H4 (cell line): Measurements from ENCODE around the gene CTNNA1. TPM values are rescaled to one million over a fixed set of nuclear protein-coding genes. Genes with fewer than 3 reads are reported as not detected.

ENCODE experiments used
- DNase-seq: peaks from one replicate; pipeline ENCODE4 v3.0.0-alpha.2; 2015; ENCODE audit warnings: low spot score
- total RNA-seq: library from RNA; depleted of rRNA; stranded (reverse); fragments of >200 nt; shearing (Covaris generic); gene quantifications from 2 replicates; pipeline ENCODE4 v1.2.3, GENCODE V29; 2014

Gene CTNNA1
- total RNA-seq, 1 experiment from 2014 or later: 228 TPM

- DNase-seq: no peak
These were observed 211.5 kb downstream of the CTNNA1 start for GRCh38 chr5:138964647-138965201.

DNA sequence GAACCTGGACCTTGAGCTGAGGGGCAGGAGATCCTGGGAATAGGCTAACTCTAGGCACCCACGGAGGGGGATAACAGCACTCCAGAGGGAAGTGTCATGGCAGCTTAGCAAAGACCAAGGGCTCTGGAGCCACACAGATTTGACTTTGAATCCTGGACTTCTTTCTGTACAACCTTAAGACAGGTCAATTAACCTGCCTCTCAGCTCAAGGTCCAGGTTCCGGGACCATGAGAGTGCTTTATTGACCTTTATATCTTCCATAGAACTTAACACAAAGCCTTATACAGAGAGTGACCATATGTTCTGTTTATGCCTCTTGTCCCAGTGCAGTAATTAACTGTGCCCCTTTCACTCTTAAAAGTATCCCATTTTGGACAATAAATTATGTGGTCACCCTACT lies 212.4 kb downstream of the CTNNA1 start:
- DNase-seq: no peak

DNA sequence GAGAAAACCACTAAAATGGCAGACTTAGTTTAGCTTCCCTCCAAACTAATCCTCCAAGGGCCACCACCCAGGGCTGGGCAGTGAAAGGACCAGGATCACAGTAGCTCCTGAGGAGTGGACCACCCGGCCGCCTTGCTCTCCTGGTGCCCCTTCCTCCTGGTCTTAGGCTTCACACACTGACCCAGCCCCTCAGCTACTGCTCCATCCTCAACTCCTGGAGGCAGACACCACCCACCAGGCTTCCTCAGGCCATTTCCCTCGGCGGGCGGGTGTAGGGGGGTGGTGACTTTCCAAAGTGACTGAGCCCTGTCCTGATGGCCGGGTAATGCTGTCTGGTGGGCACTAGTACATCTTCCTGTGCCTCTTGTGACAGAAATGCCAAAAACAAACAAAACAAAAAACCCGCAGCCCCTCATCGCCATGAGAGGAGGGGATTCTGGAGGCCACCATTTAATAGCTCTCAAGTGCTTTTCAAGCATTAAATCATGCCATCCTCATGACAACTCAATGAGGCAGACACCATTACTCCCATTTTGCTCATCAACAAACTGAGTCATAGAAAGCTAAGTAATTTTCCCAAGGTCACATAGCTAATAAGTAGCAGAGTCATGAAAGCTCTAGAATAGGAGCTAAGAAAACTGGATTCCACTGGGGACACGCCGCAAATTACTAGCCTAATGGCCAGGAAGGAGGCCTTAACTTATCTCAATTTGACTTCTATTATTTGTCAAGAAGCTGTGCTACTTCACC lies 213.2 kb downstream of the CTNNA1 start:
- no peak for DNase-seq

- no peak for DNase-seq
These were observed 214.7 kb downstream of the CTNNA1 start for GRCh38 chr5:138967791-138968448.

DNA sequence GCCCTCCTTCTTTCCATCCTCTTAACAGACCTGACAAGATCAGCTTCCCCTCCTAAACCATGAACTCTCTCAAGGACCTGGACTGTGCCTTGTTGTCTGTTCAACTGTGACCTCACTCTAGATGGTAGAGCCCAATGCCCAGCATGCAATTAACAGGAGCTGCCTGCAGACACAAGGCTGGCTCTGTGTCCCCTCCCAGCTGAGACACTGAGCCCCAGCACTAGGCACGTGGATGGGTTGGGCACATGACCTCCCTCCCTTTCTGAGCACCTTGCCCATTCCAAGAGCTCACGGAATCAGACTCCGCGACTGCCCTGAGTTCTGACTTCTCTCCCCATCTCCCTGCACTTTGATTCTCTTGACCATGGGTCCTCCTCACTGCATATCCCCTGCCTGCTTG lies 215.4 kb downstream of the CTNNA1 start:
- no peak for DNase-seq

- no peak for DNase-seq
These were observed 216.2 kb downstream of the CTNNA1 start for GRCh38 chr5:138969323-138970002.

GRCh38 chr5:138972230-138972629 lies 219.0 kb downstream of the CTNNA1 start:
- DNase-seq: no peak

- DNase-seq: no peak
These were observed 219.6 kb downstream of the CTNNA1 start for GRCh38 chr5:138972836-138973235.

GRCh38 chr5:138974227-138975063 lies 221.2 kb downstream of the CTNNA1 start:
- no peak for DNase-seq

- peak; percentile 24 for DNase-seq
These were observed 222.0 kb downstream of the CTNNA1 start for GRCh38 chr5:138975098-138975847.

DNA sequence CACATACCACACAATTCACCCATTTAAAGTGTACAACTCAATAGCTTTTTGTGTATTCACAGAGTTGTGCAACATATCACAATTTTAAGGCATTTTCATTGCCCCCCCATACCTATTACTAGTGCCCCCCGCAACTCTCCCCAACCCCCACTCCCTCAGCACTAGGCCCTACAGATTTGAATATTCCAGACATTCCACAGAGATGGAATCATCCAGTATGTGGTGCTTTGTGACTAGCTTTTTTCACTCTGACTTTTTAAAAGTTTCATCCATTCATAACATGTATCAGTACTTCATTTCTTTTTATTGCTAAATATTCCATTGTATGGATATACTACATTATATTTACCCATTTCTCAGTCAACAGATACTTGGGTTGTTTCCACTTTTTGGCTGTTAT lies 224.9 kb downstream of the CTNNA1 start:
- no peak for DNase-seq

- no peak for DNase-seq
These were observed 225.4 kb downstream of the CTNNA1 start for GRCh38 chr5:138978581-138978980.

DNA sequence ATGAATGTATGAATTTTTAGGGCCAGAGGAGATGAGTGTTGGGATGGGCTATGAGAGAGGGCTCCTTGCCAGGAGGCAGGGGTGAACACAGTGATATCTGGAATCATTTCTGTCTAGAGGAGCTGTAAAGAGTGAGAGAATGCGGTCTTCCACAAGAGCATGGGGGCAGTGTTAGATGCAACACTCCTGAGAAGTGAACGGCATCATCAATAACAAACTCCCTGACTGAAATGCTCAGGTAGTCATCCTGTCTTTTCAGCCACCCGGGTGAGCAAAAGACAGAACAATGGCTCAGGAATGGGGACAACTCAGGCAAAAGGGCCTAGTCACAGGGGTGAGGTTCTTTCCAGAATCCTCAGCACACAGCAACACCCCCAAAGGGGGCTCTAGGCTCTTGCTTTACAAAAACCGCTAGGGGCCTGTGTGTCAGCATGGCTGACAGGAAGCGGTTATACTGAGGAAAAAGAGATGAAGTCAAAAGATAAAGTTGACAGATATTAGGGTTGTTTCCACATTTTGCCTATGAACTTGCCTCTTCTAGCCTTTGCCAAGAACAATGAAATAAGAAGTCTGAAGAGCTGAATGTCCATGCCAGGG lies 226.6 kb downstream of the CTNNA1 start:
- no peak for DNase-seq

DNA sequence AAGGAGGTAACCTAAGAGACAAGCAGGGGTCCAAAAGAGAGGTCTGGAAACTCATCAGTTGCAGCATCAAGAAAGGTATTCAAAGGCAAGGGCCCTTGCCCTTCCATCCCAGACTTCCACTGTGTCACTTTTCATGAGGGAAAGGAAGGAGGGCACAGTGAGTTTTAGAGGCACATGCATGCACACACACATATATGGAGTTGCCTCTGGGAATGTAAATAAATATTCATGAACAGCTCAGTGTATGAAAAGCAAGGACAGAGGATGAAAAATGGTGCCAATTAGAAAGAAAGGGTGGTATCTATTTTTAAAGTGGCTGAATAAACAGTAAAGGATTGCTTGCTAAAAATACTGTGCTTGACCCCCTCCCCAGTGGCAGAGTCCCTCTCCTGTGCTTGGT lies 227.2 kb downstream of the CTNNA1 start:
- no peak for DNase-seq

DNA sequence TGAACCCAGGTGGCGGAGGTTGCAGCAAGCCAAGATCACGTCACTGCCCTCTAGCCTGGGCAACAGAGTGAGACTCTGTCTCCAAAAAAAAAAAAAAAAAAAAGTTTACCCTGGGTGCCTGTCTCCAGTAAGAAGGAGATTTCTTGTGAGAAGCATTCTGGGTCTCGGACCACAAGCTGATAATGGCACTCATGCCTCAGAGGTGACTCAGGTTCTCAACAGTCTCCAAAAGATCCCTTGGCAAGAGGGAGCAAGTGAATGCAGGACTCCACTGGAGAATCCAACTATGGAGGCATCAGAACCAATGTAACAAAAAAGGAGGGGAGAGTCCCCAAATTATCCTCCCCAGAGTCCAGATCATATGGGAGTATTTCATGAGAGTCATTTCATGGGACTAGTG lies 227.9 kb downstream of the CTNNA1 start:
- DNase-seq: no peak

DNA sequence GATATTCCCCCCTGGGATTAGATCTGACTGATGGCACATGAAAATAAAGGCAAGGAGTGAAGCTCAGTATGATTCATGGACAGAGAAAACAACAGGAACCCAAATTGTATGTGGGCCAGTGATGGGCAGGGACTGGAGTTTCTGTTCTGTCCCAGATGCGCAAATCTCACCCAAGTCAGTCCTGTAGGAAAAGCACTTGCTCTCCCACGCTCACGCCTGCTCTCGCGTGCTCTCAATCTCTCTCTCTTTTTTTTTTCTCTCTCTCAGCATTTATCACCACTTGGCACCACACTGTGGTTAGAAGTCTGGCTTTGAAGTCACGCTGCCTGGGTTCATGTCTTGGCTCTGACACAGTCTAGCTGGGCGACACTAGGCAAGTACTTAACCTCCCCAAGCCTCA lies 228.4 kb downstream of the CTNNA1 start:
- no peak for DNase-seq

DNA sequence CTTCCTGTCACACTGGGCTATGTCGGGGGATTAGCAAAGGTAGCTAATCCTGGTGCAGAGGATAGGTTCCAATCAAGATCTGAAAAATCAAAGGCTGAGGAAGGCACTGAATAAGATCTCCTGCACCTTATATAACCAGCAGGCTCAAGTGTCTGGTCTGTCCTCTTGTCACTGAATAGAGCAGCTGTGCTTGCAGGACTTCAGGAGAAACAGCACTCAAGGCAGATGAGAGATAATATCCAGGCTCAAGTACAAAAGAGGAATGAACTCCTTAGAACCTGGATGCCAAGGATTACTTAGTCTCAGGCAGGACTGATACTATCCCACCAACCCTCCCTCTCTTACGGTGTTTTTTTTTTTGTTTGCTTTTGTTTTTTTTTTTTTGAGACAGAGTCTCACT lies 230.8 kb downstream of the CTNNA1 start:
- no peak for DNase-seq
